NCI-H187 treated with DMSO at 0.1 percent for 48 hours (cell line): ENCODE measurements around the gene LAMP1.
"Not testable (repeated sequence)": the region's sequence is repeated elsewhere in the genome, so short reads cannot be mapped to it uniquely, and the experiment has no call there.

Experiments
- DNase-seq: peaks from one replicate; lab custom pipeline; 2025; lab: John Stamatoyannopoulos, UW

Gene LAMP1

DNA sequence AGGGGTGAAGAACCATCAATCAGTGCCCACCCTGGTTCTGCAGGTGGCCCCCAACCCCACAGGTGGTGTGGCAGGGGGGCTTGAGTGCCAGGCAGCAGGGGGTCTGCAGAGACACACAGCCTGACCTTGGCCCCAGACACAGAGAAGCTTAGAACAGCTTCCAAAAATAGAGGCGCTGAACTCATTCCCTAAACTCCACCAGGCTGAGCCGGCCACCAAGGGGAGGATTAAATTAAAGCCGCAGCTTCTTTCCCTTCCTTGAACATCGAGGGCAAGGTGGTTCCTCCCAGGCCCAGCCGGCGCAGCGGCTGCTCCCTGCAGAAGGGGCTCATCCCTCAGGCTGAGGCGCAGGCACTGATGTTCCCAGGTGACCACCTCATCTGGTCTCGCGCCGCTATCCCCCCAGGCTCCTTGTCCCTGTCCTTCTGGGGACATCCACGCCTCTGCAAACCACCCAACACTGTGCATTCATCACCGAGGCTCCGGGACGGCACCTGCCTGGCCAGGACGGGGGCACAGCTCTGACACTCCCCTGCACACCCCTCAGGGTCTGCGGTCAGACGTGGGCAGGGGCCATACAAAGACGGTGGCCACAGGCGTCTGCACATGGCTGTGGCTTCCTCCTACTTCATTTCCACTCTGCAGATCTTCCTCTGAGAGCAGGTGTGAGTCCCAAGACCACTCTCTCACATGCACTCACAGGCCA, 30.9 kb downstream of the LAMP1 start:
- no peak for DNase-seq

DNA sequence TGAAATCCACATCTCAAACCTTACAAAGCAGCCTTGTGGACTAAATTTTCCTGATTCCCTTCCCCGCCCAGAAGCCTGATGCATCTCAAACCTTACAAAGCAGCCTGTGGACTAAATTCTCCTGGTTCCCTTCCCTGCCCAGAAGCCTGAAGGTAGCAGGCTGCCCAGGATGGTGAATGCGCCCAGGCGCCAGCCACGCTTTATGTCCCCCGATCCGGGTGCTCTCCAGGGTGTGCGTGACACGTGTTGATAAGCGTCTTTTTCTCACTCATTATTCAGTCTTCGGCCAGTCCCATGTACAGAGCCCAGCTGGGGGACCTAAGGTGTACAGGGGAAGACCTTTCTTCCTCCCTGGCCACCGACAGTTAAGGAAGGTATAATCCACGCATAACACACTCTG, 31.8 kb downstream of the LAMP1 start:
- DNase-seq = no peak

DNA sequence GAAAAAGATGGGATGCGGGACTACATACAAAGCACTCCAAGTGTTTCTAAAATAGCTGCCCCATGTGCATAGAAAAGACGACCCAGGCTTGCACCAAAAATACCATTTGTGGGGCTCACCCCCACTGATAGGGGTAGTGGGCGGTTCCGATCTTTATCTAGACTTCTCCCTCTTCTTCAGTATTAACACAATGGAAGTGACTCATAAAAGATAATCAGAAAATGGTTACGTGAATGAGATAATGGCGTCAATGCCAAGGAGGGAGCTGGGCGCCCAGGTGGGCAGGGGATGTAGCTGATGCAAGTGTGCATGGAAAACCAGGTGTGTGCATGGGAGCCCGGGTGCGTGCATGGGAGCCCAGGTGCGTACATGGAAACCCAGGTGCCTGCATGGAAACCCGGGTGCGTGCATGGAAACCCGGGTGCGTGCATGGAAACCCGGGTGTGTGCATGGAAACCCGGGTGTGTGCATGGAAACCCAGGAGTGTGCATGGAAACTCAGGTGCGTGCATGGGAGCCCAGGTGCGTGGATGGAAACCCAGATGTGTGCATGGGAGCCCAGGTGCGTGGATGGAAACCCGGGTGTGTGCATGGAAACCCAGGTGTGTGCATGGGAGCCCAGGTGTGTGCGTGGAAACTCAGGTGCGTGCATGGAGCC, 32.7 kb downstream of the LAMP1 start:
- no peak for DNase-seq

DNA sequence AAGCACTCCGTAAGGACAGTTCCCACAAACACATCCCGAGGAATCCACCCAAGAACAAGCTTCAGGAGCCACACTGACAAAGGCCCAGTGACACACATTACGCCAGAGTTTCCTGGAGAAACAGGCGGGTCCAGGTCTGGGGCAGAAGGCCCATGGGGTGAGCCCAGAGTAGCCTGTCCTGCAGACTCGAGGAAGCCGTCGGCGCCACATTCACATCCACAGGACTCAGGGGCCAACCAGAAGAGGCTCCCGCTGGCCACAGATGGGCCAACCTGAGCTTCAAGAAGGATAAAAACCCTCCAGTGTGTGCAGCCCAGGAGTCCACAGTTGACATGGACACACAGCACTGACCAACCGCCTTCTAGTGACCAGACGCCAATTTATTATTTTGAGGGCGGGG, 35.6 kb downstream of the LAMP1 start:
- DNase-seq = no peak

DNA sequence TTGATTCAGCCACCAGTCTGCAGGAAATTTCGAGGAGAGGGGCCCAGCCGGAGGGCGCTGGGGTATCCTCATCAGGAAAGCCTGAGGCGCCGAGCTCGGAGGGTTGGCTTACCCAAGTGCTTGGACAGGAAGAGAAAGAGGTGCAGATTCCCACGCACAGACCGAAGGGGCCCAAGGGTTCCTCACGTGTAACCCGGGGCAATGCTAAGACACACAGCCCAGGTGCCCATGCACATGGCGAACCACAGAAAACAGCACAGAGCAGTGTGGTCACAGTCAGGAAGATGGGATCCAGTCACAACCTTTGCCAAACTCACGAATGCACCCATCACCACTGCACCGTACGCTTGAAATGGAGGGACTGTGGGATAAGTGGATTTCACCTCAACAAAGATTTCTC, 36.0 kb downstream of the LAMP1 start:
- DNase-seq = no peak

DNA sequence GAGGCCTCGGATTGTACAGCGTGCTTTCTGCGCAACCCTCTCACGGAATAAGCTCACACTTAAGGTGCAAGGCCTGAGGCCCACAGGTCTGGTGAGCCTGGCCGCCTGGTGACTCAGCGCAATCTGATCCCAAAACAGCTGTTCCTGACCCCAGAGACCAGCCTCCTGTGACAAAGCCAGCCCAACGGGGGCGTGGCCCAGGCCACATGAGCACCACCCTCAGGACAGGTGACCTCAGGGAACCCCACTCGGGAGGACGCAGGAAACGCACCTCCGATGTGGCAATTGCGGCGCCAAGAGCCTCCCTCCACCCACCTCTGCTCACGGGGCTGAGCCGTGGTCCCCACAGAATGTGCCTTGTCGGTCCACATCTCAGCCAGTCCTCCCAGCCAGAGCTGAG, 40.5 kb downstream of the LAMP1 start:
- DNase-seq = no peak

DNA sequence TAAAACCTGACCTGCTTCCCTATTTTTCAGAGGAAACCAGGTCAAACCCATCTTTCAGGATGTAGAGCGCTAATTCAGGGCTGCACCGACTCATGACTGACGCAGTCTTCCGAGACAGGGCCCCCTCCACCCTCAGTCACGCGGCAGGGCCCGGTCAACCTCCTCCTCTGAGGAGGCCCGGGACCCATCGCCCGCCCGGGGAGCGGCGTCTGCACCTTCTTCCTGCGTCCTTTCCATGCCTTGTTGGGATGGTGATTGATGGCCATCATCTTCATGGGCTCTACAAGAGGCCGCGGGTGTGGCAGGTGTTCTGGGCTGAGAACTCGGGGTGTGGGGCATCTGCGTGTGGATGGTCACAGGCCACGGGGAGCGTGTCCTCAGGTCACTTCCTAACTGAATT, 40.9 kb downstream of the LAMP1 start:
- no peak for DNase-seq

DNA sequence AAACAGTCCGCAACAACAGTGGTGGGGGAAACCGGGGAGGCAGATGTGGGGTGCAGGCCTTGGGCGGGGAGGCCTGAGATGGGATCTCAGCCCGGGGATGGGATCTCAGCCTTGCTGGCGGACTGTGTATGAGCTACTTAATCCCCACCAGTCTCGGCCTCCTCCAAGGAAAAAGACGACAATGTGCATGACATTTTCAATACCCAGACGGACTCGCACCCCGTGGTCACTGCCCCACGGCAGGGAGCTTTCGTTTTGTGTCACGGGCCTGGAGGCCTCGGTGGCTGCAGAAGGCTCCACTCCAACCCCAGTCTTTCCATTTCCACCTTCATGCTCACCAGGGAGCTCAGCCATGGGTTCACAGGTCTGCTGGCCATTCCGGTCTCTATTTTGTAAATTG, 41.4 kb downstream of the LAMP1 start:
- no peak for DNase-seq

DNA sequence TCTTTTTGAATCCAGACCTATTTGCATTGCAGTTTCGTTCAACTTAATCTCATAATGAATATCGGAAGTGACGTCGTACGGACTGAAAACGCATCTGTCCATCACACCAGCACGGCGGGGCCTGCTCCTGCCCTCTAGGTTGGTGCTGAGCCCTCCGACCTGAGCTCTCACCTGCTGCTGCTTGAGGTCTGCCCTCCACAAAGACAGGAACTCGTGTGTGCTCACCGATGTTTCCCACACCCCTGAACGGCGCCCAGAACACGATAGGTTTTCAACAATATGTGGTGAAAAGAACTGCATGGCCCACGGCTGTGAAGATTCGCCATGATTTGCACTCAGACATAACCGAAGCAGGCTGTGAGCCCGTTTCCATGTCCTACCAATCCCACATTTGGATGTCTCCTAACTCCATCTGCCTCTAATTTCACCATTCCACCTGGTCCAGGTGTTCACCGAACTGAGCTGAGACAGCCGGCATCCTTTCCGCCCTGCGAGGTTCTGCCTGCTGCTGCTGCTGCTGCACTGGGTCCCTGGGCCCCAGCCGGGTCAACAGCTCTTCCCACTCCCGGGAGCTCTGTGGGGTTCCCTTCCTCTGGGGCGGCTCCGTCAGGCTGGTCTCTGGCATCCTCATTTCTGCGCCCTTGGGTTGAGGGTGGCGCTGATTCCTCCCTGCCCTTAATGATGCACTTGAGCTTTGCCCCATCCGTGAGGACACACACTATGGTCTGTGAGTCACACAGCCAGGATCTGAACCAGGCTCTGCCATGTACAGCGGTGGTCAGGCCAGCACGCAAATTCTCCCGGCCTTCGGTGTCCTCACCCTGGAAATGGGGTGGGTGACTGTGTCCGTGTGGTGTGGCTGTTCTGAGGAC, 46.0 kb downstream of the LAMP1 start:
- DNase-seq = no peak

DNA sequence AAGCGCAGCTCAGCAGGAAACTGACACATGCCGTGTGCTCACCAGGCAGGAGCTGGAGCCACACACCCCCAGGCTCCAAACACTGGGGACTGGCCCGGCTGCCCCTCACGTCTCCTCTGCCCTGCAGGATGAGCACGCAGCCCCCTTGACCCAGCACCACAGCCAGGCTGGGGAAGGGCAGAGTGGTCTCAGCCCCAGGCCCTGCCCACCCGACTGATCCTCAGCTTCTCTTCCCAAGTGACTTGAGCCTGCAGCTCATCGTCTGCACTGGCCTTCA, 46.6 kb downstream of the LAMP1 start:
- DNase-seq = no peak

DNA sequence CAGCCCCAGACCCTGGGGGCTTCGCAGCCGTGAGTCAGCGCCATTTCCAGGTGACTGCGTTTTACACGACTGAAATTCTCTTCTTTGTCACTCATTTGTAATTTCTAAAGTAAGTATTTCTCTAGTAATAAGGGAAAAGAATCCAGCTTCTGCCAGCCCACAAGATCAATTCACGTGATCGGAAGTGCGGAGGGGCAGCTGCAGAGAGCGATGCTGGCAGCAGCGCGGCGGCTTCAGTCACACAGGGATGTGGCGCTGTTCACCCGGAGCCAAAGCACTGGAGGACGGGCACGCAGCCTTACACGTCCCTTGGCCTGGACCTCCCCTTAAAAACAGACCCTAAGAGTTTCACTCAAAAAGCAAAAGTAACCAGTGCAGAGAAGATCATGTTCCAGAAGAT, 48.4 kb downstream of the LAMP1 start:
- no peak for DNase-seq

DNA sequence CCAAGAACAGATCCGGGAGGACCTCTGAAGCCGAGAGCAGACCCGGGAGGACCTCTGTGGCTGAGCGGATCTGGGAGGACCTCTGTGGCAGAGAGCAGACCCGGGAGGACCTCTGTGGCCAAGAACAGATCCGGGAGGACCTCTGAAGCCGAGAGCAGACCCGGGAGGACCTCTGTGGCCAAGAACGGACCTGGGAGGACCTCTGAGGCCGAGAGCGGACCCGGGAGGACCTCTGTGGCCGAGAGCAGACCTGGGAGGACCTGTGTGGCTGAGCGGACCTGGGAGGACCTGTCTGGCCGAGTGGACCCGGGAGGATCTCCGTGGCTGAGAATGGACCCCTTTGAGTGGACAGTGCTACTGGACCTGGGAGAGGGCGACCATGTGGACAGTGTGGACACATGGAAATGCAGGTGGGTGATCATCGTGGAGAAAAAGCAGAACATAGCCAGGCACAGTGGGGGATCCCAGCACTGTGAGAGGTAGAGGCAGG, 50.7 kb downstream of the LAMP1 start:
- DNase-seq = not testable (repeated sequence)

DNA sequence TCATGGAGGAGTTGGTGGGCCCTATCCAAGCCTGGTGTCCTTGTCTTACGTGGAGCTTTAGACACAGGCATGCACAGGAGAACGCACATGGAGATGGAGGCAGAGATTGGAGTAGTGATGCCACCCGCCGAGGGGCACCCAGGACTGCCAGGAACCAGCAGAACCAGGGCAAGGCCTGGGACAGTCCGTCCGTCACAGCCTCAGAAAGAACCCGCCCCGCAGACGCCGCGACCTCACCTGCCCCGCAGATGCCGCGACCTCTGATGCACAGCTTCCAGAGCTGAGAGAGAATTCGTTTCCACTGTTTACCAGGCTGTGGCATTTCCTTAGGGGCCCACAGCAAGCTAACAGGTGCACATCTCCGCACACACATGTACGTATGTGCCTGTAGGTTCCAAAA, 51.6 kb downstream of the LAMP1 start:
- DNase-seq = no peak

DNA sequence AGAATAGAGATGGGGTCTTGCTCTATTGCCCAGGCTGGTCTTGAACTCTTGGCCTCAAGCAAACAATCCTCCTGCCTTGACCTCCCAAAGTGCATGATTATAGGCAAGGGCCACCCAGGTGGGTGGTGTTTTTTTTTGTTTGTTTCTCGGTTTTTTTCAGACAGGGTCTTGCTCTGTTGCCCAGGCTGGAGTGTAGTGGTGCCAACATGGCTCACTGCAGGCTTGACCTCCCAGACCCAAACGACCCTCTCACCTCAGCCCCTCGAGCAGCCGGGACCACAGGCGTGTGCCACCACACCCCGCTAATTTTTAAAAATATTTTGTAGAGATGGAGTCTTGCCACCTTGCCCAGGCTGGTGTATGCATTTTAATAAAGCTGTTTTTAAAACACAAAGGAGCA, 52.0 kb downstream of the LAMP1 start:
- DNase-seq = no peak

DNA sequence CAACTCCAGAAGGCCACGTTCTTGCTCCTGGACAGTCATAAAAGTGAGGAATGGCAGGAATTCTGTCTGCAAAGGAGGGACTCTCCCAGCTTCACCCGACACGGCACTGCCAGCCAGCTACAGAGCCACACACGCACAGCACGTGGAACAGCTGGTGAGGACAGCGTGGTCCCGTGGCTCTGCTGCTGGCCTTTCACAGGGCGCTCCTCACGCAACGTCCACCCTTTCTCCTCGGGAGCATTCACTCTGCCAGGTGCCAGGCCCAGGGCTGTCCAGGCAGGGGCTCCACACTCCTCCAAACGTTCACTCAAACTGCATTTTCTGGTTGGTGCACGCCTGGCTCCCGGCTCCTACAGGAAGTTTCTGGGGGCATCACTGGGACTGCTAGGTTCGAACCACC, 52.5 kb downstream of the LAMP1 start:
- no peak for DNase-seq

DNA sequence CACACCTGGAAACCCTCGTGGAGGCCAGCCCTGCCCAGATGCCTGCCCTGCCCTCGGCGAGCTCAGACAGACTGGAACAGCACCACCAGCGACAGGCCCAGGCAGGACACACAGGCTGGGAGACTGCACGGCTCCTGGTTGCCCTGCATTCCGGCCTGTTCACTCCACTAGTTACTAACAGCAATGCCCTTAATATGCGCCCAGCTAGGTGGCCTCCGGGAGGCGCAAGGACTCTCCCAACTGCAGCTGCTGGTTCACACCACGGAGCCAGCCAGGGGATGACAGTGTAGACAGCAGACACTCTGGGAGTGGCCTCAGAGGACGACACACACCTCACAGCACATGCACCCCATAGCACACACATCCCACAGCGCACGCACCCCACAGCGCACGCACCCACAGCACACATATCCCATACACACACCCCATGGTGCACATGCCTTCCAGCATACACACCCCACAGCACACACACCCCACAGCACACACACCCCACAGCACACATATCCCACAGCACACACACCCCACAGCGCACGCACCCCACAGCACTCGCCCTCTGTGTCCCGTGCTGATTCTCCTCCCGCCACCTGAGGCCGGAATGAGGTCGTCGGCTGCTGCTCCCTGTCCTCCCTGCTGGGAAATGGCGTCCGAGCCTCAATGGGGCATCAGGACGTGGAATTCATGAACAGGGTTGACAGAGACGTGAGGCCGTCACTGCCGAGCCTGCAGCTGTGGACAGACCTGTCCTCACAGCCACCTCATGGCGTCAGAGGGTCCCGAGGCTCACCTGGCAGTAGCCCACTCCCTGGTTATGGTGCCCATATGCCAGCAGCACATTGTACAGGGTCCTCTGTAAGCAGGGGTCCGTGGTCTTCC, 53.3 kb downstream of the LAMP1 start:
- DNase-seq = no peak

DNA sequence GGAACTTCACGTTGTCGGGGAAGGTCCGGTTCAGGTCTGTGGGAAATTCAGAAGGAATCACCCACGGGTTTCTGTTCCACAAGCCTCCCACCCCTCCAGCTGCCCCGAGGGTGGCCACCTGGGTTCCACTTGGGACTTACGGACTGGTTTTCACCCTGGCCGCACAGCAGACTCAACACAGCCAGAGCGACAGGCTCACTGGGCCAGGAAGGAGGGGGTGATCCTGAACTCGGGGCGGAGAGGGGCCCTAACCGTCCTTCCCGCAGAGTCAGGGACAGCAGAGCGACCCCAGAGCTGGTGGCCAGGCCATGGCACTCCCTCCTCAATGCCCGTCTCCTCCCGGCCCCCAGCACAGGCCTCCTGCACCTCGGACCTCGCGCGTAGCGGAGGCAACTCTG, 53.9 kb downstream of the LAMP1 start:
- no peak for DNase-seq

DNA sequence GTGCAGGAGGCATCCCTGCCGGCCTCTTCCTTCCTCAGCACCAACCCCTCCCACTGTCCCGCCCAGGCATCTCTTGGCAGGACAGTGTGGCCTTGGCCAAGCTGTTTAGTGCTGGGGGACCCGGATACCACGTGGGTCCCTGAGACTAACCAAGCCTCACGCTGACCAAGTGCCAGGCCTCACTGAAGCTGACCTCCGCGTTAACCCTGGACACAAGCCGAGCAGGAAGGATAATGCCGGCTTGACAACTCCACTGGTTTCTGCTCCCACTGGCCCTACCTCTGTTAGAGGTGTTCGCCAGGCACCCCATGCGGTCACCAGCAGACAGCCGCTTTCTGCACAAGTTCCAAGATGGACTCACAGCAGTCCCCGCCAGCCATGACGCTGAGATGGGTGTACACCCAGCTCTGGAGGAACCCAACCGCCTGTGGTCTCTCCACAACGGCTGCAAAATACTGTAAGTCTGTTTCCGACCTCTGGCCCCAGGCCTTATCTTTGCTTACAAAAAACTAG, 54.5 kb downstream of the LAMP1 start:
- no peak for DNase-seq

DNA sequence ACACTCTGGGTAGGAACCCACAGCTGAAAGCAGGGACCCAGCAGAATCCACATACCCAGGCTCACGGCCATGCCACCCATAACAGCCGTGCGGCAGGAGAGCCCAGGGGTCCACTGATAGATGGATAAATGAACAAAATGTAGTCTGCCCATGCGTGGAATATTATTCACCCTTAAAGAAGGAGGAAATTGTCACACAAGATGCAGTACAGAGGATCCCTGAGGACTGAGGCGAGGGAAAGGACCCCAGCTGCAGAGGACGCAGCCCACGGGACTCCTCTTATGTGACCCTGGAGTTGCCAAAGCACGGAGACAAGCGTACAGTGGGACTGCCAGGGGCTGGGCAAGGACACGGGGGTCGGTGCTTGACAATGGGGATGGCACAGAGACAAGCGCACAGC, 56.2 kb downstream of the LAMP1 start:
- DNase-seq = no peak

DNA sequence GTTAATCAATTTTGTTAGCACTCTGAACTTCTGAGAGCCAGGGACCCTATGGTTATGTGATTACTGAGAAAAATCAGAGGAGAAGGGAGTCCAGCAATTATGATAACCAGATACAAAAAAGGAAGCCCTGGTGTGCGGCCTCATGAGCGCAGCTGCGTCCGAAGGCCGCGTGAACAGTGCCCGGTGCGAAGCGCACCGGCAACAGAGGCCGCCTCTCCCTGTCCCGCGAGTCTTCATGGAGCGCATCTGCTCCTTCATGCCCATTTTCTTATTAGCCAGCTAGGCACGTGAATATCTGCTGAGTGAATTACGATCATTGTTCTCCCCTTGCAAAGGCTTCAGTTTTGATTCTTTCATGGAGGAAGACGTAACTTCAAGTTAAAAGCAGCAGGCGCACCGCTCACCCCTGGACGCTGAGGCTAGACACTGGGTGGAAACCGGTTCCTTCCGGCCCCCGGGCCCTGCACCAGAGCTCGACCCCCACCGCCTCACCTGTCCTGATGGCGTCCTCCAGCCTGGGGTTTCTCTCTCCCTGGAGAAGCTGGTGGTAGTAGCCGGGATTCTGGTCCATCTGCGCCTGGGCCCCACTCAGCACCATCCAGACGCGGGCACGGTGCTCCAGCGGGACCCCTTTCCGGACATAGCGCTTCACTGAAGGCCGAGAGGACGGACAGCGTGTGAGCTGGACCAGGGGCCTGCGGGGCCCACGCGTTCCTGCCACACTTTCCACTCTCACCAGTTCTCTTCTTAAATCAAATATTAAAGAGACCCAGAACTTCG, 58.0 kb downstream of the LAMP1 start:
- DNase-seq = no peak

DNA sequence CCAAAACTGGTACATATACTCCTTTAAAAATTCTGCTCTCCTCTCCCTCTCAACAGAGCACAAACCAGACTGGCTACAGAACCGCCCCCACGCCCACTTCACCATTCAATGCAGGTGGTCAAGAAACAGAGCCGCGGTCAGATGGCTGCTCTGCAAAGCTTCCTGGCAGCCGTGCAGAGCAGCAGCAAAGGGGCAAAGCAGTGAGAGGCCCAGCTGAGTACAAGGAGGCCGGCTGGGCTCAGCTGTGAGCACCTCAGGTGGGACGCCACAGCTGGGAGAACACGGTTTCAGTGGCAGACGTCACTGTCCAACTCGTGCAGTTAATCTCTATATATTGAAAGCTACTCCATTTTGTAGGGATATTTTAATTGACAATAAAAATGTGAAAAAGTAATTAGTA, 58.6 kb downstream of the LAMP1 start:
- no peak for DNase-seq
